Measurements from ENCODE around the gene PRPF6. TPM values are rescaled to one million over a fixed set of nuclear protein-coding genes. Genes with fewer than 3 reads are reported as not detected.

The PRPF6 gene
- total and polyA plus RNA-seq, 2 of the 13 experiments (the other 11 are each of a cell fraction or from before 2014, with no cell fraction given) = 63.7 to 101 TPM

DNA sequence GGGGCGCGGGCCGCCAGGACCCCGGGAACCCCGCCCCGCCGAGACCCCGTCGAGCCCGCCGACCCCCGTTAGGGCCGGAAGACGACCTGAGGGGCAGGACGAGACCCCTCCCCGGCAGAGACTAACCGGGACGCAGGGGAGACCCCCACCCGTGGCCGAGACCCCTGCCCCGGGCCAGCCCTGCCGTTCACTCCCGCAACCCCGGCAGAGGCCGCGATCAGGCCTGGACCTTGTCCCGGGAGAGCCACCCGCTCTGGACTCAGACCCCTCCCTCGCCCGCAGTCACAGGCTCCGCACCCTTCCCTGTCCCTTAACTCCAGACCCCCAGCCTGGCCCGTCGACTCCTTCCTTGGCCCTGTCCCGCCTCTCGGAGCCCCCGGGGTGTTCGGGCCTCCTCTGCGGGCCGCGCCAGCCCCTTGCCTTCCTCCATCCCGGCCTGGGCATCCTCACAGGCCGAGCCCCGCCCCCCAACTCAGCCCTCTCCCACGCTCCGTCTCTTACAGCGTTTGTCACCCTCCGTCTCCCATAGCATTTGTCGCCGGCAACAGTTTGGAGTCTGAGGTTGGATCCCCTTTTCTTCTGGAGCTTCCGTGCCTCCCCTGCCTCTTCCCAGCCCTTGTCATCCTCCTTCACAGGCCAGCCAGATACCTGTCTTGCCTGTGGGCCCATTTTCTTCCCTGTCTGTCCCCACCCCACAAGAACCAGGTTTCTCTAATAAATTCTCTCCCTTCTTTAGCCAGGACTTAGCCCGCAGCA is 82.6 kb downstream of the PRPF6 start (continued):
- no peak for TF ChIP-seq MED8 (CRISPR knock-in tag; IDR thresholded peaks at IDR 0.05; ENCODE audit: insufficient replicate concordance)
- peak; percentile 32; the same call in 1 of the 2 replicates for TF ChIP-seq ZNF567 (CRISPR knock-in tag; IDR thresholded peaks at IDR 0.05; ENCODE audit: borderline replicate concordance)
- TF ChIP-seq FOXA3 (CRISPR knock-in tag; IDR thresholded peaks at IDR 0.05) = 0 out of 2 replicates have a peak, but pooled peaks have one; percentile 5
- 0 out of 2 replicates have a peak, but pooled peaks have one; percentile 34 for TF ChIP-seq IRF2 (CRISPR knock-in tag; IDR thresholded peaks at IDR 0.05)
- no peak for TF ChIP-seq STAT5B (CRISPR knock-in tag; IDR thresholded peaks at IDR 0.05)
- TF ChIP-seq ZSCAN31 (CRISPR knock-in tag; IDR thresholded peaks at IDR 0.05; ENCODE audit: low read depth) = no peak
- no peak for TF ChIP-seq ZNF337 (CRISPR knock-in tag; IDR thresholded peaks at IDR 0.05; ENCODE audit: borderline replicate concordance, low read depth)
- TF ChIP-seq ZNF430 (CRISPR knock-in tag; IDR thresholded peaks at IDR 0.05) = peak; percentile 83; the same call in 1 of the 2 replicates
- TF ChIP-seq, protein P1, sequence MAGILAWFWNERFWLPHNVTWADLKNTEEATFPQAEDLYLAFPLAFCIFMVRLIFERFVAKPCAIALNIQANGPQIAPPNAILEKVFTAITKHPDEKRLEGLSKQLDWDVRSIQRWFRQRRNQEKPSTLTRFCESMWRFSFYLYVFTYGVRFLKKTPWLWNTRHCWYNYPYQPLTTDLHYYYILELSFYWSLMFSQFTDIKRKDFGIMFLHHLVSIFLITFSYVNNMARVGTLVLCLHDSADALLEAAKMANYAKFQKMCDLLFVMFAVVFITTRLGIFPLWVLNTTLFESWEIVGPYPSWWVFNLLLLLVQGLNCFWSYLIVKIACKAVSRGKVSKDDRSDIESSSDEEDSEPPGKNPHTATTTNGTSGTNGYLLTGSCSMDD (CRISPR knock-in tag; IDR thresholded peaks at IDR 0.05) = no peak; the same call in 1 of the 2 replicates
- TF ChIP-seq, protein P2, sequence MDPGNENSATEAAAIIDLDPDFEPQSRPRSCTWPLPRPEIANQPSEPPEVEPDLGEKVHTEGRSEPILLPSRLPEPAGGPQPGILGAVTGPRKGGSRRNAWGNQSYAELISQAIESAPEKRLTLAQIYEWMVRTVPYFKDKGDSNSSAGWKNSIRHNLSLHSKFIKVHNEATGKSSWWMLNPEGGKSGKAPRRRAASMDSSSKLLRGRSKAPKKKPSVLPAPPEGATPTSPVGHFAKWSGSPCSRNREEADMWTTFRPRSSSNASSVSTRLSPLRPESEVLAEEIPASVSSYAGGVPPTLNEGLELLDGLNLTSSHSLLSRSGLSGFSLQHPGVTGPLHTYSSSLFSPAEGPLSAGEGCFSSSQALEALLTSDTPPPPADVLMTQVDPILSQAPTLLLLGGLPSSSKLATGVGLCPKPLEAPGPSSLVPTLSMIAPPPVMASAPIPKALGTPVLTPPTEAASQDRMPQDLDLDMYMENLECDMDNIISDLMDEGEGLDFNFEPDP (CRISPR knock-in tag; conservative IDR thresholded peaks at IDR 0.05) = peak; percentile 95
- TF ChIP-seq, protein P3, sequence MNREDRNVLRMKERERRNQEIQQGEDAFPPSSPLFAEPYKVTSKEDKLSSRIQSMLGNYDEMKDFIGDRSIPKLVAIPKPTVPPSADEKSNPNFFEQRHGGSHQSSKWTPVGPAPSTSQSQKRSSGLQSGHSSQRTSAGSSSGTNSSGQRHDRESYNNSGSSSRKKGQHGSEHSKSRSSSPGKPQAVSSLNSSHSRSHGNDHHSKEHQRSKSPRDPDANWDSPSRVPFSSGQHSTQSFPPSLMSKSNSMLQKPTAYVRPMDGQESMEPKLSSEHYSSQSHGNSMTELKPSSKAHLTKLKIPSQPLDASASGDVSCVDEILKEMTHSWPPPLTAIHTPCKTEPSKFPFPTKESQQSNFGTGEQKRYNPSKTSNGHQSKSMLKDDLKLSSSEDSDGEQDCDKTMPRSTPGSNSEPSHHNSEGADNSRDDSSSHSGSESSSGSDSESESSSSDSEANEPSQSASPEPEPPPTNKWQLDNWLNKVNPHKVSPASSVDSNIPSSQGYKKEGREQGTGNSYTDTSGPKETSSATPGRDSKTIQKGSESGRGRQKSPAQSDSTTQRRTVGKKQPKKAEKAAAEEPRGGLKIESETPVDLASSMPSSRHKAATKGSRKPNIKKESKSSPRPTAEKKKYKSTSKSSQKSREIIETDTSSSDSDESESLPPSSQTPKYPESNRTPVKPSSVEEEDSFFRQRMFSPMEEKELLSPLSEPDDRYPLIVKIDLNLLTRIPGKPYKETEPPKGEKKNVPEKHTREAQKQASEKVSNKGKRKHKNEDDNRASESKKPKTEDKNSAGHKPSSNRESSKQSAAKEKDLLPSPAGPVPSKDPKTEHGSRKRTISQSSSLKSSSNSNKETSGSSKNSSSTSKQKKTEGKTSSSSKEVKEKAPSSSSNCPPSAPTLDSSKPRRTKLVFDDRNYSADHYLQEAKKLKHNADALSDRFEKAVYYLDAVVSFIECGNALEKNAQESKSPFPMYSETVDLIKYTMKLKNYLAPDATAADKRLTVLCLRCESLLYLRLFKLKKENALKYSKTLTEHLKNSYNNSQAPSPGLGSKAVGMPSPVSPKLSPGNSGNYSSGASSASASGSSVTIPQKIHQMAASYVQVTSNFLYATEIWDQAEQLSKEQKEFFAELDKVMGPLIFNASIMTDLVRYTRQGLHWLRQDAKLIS (CRISPR knock-in tag; IDR thresholded peaks at IDR 0.05) = no peak
- no peak for TF ChIP-seq MEIS2 (CRISPR knock-in tag; IDR thresholded peaks at IDR 0.05)
- TF ChIP-seq SMAD1 (CRISPR knock-in tag; IDR thresholded peaks at IDR 0.05; ENCODE audit: borderline replicate concordance, low read depth) = no peak
- peak; percentile 91 for TF ChIP-seq ZNF235 (CRISPR knock-in tag; IDR thresholded peaks at IDR 0.05; ENCODE audit: borderline replicate concordance)
- TF ChIP-seq ZNF768 (CRISPR knock-in tag; IDR thresholded peaks at IDR 0.05) = peak; percentile 36; the same call in 1 of the 2 replicates
- TF ChIP-seq KDM3A (CRISPR knock-in tag; IDR thresholded peaks at IDR 0.05; ENCODE audit: low read depth) = no peak
- peak; percentile 14 for TF ChIP-seq TEAD3 (CRISPR knock-in tag; optimal IDR thresholded peaks at IDR 0.05; ENCODE audit: borderline replicate concordance)
- no peak for TF ChIP-seq CCAR2 (optimal IDR thresholded peaks at IDR 0.05; ENCODE audit: low read depth, low read length)
- no peak for TF ChIP-seq EEA1 (CRISPR knock-in tag; IDR thresholded peaks at IDR 0.05; ENCODE audit: borderline replicate concordance)
- peak; percentile 22; the same call in 1 of the 2 replicates for TF ChIP-seq ZNF83 (CRISPR knock-in tag; IDR thresholded peaks at IDR 0.05; ENCODE audit: borderline replicate concordance)
- no peak for TF ChIP-seq HNRNPLL (IDR thresholded peaks at IDR 0.05; ENCODE audit: low read depth, low read length, poor library complexity, severe bottlenecking)
- no peak for TF ChIP-seq ZNF549 (CRISPR knock-in tag; IDR thresholded peaks at IDR 0.05)
- TF ChIP-seq KLF6 (CRISPR knock-in tag; IDR thresholded peaks at IDR 0.05) = no peak; the same call in 1 of the 2 replicates

All from HepG2 (cell line).